Activated CD4-positive, alpha-beta memory T cell treated with anti-CD3 and anti-CD28 coated beads, Interleukin-2, amount 10 ng/mL, durations not matched to agents 7 days and 5 days (primary cell): ENCODE data around the gene MPP3. TPM values are rescaled to one million over a fixed set of nuclear protein-coding genes. Genes with fewer than 3 reads are reported as not detected.

ENCODE experiments used
- CTCF ChIA-PET: fragments of 350-600 bp; sonication (Branson Sonifier 250); formaldehyde crosslinking; loops from one replicate; lab custom pipeline; 2021; ENCODE audit warnings: antibody characterized with exemption, inconsistent platforms; lab: Charles Lee
- POLR2A ChIA-PET: fragments of 350-600 bp; sonication (Branson Sonifier 250); formaldehyde crosslinking; loops from one replicate; lab custom pipeline; 2021; ENCODE audit warnings: antibody characterized with exemption; lab: Charles Lee
- DNase-seq: peaks from one replicate; pipeline ENCODE4 v3.0.0-alpha.2; 2020
- H3K27ac Mint-ChIP-seq: one replicate; pipeline ENCODE4 v1.8.0; 2021; ENCODE audit warnings: mild to moderate bottlenecking, mixed read lengths
- H3K27me3 Mint-ChIP-seq: one replicate; pipeline ENCODE4 v1.8.0; 2021; ENCODE audit warnings: mixed read lengths
- H3K36me3 Mint-ChIP-seq: one replicate; pipeline ENCODE4 v1.8.0; 2021; ENCODE audit warnings: low read depth, mixed read lengths
- H3K4me1 Mint-ChIP-seq: one replicate; pipeline ENCODE4 v1.8.0; 2021; ENCODE audit warnings: mixed read lengths
- H3K4me3 Mint-ChIP-seq: one replicate; pipeline ENCODE4 v1.8.0; 2021; ENCODE audit warnings: mild to moderate bottlenecking, mixed read lengths
- H3K9me3 Mint-ChIP-seq: one replicate; pipeline ENCODE4 v1.8.0; 2021; ENCODE audit warnings: mixed read lengths
- total RNA-seq, 2 experiments: library from RNA; stranded (reverse); gene quantifications; one replicate each; pipeline ENCODE4 v1.2.3, GENCODE V29; 2021

MPP3 gene
- not detected for total RNA-seq

GRCh38 chr17:43832976-43833829 is at the start of gene MPP3:
TSS of gene MPP3 (minus strand) at chr17:43833146. CDS start at chr17:43831906, 1,240 bp downstream.
- H3K27me3 Mint-ChIP-seq, result peaks cover 49% of the 10 kb centered on the region
- CTCF ChIA-PET, result interaction anchor here (1.4 kb wide), 1 partner anchor 13 kb away, joined by 5 read pairs; the partner anchor contains the start of gene CD300LG
- H3K4me3 Mint-ChIP-seq, result peak within 1 kb of the TSS; percentile 51
- no peaks in the 10 kb centered on the region for H3K9me3 Mint-ChIP-seq
- no peaks in the 10 kb centered on the region for H3K36me3 Mint-ChIP-seq
- H3K27ac Mint-ChIP-seq, result no peak within 1 kb of the TSS
- DNase-seq, result peak; percentile 47
- peaks cover 11% of the 10 kb centered on the region for H3K4me1 Mint-ChIP-seq
- POLR2A ChIA-PET, result no interaction called here

- Mint-ChIP-seq H3K27me3 (peaks cover 6% of the 10 kb centered on the region), H3K4me1 (no peaks in the 10 kb centered on the region), H3K27ac (no peak overlapping the region), H3K36me3 (no peaks in the 10 kb centered on the region), H3K4me3 (no peak overlapping the region), H3K9me3 (no peaks in the 10 kb centered on the region)
- DNase-seq, result no peak
- ChIA-PET CTCF (interaction anchor here (1.5 kb wide), 1 partner anchor 10 kb away, joined by 3 read pairs; no protein-coding TSS in a partner anchor), POLR2A (no interaction called here)
These were observed 49.0 kb upstream of the MPP3 start for GRCh38 chr17:43881758-43882505.

- DNase-seq, result no peak
- H3K4me1 Mint-ChIP-seq, result no peaks in the 10 kb centered on the region
- CTCF ChIA-PET, result interaction anchor here (1.0 to 3.4 kb wide), 9 partner anchors 10 to 54 kb away, joined by 3 to 16 read pairs (median 4); no protein-coding TSS in a partner anchor
- POLR2A ChIA-PET, result no interaction called here
- H3K27me3 Mint-ChIP-seq, result peaks cover 6% of the 10 kb centered on the region
- H3K9me3 Mint-ChIP-seq, result no peaks in the 10 kb centered on the region
- no peaks in the 10 kb centered on the region for H3K36me3 Mint-ChIP-seq
- H3K4me3 Mint-ChIP-seq, result no peak overlapping the region
- H3K27ac Mint-ChIP-seq, result no peak overlapping the region
These were observed 48.2 kb upstream of the MPP3 start for GRCh38 chr17:43881181-43881580.

GRCh38 chr17:43880420-43880991 is 47.6 kb upstream of the MPP3 start:
- no peak overlapping the region for H3K27ac Mint-ChIP-seq
- ChIA-PET CTCF (interaction anchor here (0.7 to 3.4 kb wide), 13 partner anchors 11 to 166 kb away, joined by 3 to 16 read pairs (median 4); no protein-coding TSS in a partner anchor), POLR2A (interaction anchor here (1.0 kb wide), 1 partner anchor 59 kb away, joined by 3 read pairs; no protein-coding TSS in a partner anchor)
- no peak overlapping the region for H3K4me3 Mint-ChIP-seq
- H3K36me3 Mint-ChIP-seq, result no peaks in the 10 kb centered on the region
- no peaks in the 10 kb centered on the region for H3K4me1 Mint-ChIP-seq
- no peaks in the 10 kb centered on the region for H3K9me3 Mint-ChIP-seq
- H3K27me3 Mint-ChIP-seq, result peaks cover 5% of the 10 kb centered on the region
- peak; percentile 53 for DNase-seq

GRCh38 chr17:43879723-43880419 is 46.9 kb upstream of the MPP3 start:
- H3K9me3 Mint-ChIP-seq, result no peaks in the 10 kb centered on the region
- ChIA-PET CTCF (interaction anchor here (0.6 to 3.4 kb wide), 15 partner anchors 10 to 166 kb away, joined by 3 to 16 read pairs (median 4); no protein-coding TSS in a partner anchor), POLR2A (interaction anchor here (1.0 kb wide), 1 partner anchor 59 kb away, joined by 3 read pairs; no protein-coding TSS in a partner anchor)
- H3K4me3 Mint-ChIP-seq, result no peak overlapping the region
- no peaks in the 10 kb centered on the region for H3K4me1 Mint-ChIP-seq
- H3K27me3 Mint-ChIP-seq, result peaks cover 2% of the 10 kb centered on the region
- H3K36me3 Mint-ChIP-seq, result no peaks in the 10 kb centered on the region
- H3K27ac Mint-ChIP-seq, result no peak overlapping the region
- DNase-seq, result no peak

GRCh38 chr17:43878260-43879175 is 45.6 kb upstream of the MPP3 start:
- Mint-ChIP-seq H3K27me3 (peaks cover 2% of the 10 kb centered on the region), H3K4me3 (no peak overlapping the region), H3K9me3 (no peaks in the 10 kb centered on the region), H3K36me3 (no peaks in the 10 kb centered on the region), H3K4me1 (no peaks in the 10 kb centered on the region), H3K27ac (no peak overlapping the region)
- POLR2A ChIA-PET, result no interaction called here
- peak; percentile 66 for DNase-seq
- CTCF ChIA-PET, result interaction anchor here (0.6 to 3.4 kb wide), 25 partner anchors 9 to 394 kb away, joined by 3 to 17 read pairs (median 4); partner anchors contain the start of genes CD300LG and DHX8

- no peaks in the 10 kb centered on the region for H3K9me3 Mint-ChIP-seq
- no peaks in the 10 kb centered on the region for H3K4me1 Mint-ChIP-seq
- ChIA-PET POLR2A (no interaction called here), CTCF (interaction anchor here (0.6 to 3.4 kb wide), 24 partner anchors 8 to 393 kb away, joined by 3 to 17 read pairs (median 4); partner anchors contain the start of genes CD300LG and DHX8)
- no peak for DNase-seq
- no peaks in the 10 kb centered on the region for H3K36me3 Mint-ChIP-seq
- H3K4me3 Mint-ChIP-seq, result no peak overlapping the region
- H3K27ac Mint-ChIP-seq, result no peak overlapping the region
- peaks cover 2% of the 10 kb centered on the region for H3K27me3 Mint-ChIP-seq
These were observed 44.7 kb upstream of the MPP3 start for GRCh38 chr17:43877451-43878155.

- H3K27me3 Mint-ChIP-seq, result peaks cover 5% of the 10 kb centered on the region
- no peaks in the 10 kb centered on the region for H3K36me3 Mint-ChIP-seq
- no peaks in the 10 kb centered on the region for H3K9me3 Mint-ChIP-seq
- CTCF ChIA-PET, result interaction anchor here (1.0 to 2.9 kb wide), 4 partner anchors 15 to 48 kb away, joined by 3 to 13 read pairs (median 5); no protein-coding TSS in a partner anchor
- H3K4me3 Mint-ChIP-seq, result no peak overlapping the region
- no peak overlapping the region for H3K27ac Mint-ChIP-seq
- no peaks in the 10 kb centered on the region for H3K4me1 Mint-ChIP-seq
- POLR2A ChIA-PET, result no interaction called here
- DNase-seq, result no peak
These were observed 44.1 kb upstream of the MPP3 start for GRCh38 chr17:43877031-43877430.

GRCh38 chr17:43875476-43876147 is 42.7 kb upstream of the MPP3 start:
- CTCF ChIA-PET, result interaction anchor here (1.3 kb wide), 1 partner anchor 29 kb away, joined by 3 read pairs; no protein-coding TSS in a partner anchor
- DNase-seq, result no peak
- Mint-ChIP-seq H3K27me3 (peaks cover 5% of the 10 kb centered on the region), H3K4me3 (no peak overlapping the region), H3K4me1 (no peaks in the 10 kb centered on the region), H3K9me3 (no peaks in the 10 kb centered on the region), H3K27ac (no peak overlapping the region), H3K36me3 (no peaks in the 10 kb centered on the region)
- POLR2A ChIA-PET, result no interaction called here

- ChIA-PET CTCF (no interaction called here), POLR2A (no interaction called here)
- Mint-ChIP-seq H3K27me3 (peaks cover 5% of the 10 kb centered on the region), H3K9me3 (no peaks in the 10 kb centered on the region), H3K27ac (no peak overlapping the region), H3K4me1 (no peaks in the 10 kb centered on the region), H3K36me3 (no peaks in the 10 kb centered on the region), H3K4me3 (no peak overlapping the region)
- no peak for DNase-seq
These were observed 41.3 kb upstream of the MPP3 start for GRCh38 chr17:43874293-43874692.
